Osteoblast (primary cell): ENCODE measurements around the gene RACGAP1. TPM values are rescaled to one million over a fixed set of nuclear protein-coding genes. Genes with fewer than 3 reads are reported as not detected.

Source experiments
- DNase-seq: peaks from one replicate; pipeline ENCODE4 v3.0.0; 2011; ENCODE audit warnings: low spot score, mixed read lengths; ENCODE audit not compliant: insufficient read length; ENCODE audit errors: missing footprints
- H2AFZ ChIP-seq: 2 replicates; pipeline ENCODE4 v1.6.0; 2011; ENCODE audit warnings: mild to moderate bottlenecking, low read length
- H3K27ac ChIP-seq: 2 replicates; pipeline ENCODE4 v1.5.1; 2011; ENCODE audit warnings: mild to moderate bottlenecking, low read depth, low read length, moderate library complexity
- H3K27me3 ChIP-seq: 2 replicates; pipeline ENCODE4 v1.6.0; 2012; ENCODE audit warnings: mild to moderate bottlenecking, control low read depth, inconsistent platforms, low read length, moderate library complexity; ENCODE audit not compliant: insufficient read depth
- H3K36me3 ChIP-seq: 2 replicates; pipeline ENCODE4 v1.5.1; 2011; ENCODE audit warnings: mild to moderate bottlenecking, low read length, control low read depth, moderate library complexity; ENCODE audit not compliant: insufficient read depth
- H3K4me1 ChIP-seq: 2 replicates; pipeline ENCODE4 v1.5.1; 2011; ENCODE audit warnings: mild to moderate bottlenecking, low read length, control low read depth, moderate library complexity; ENCODE audit not compliant: insufficient read depth
- H3K4me2 ChIP-seq: 2 replicates; pipeline ENCODE4 v1.6.0; 2011; ENCODE audit warnings: mild to moderate bottlenecking, low read length; ENCODE audit not compliant: insufficient read depth
- H3K4me3 ChIP-seq: fragments of 200-600 bp; sonication (generic); 3 replicates; pipeline ENCODE4 v1.5.1; 2012; ENCODE audit warnings: mild to moderate bottlenecking, low read length, inconsistent platforms; ENCODE audit not compliant: insufficient read depth
- H3K79me2 ChIP-seq: 2 replicates; pipeline ENCODE4 v1.6.0; 2012; ENCODE audit warnings: mild to moderate bottlenecking, low read length, control low read depth, inconsistent platforms; ENCODE audit not compliant: insufficient read depth
- H3K9me3 ChIP-seq: 2 replicates; pipeline ENCODE4 v1.5.1; 2011; ENCODE audit warnings: low read depth, low read length, control low read depth
- H4K20me1 ChIP-seq: 2 replicates; pipeline ENCODE4 v1.6.0; 2012; ENCODE audit warnings: mild to moderate bottlenecking, low read length, control low read depth; ENCODE audit not compliant: insufficient read depth
- total RNA-seq: library from RNA; depleted of rRNA; stranded (reverse); fragments of >200 nt; gene quantifications from 2 replicates; pipeline ENCODE4 v1.2.3, GENCODE V29; 2012
- TF ChIP-seq, protein P1 (sequence below): IDR thresholded peaks from 2 replicates; pipeline ENCODE4 v1.5.1; 2011; ENCODE audit warnings: mild to moderate bottlenecking, low read depth, low read length, moderate library complexity; ENCODE audit errors: extremely low read depth

The RACGAP1 gene
- total RNA-seq, 1 donor = 12.7 TPM

DNA sequence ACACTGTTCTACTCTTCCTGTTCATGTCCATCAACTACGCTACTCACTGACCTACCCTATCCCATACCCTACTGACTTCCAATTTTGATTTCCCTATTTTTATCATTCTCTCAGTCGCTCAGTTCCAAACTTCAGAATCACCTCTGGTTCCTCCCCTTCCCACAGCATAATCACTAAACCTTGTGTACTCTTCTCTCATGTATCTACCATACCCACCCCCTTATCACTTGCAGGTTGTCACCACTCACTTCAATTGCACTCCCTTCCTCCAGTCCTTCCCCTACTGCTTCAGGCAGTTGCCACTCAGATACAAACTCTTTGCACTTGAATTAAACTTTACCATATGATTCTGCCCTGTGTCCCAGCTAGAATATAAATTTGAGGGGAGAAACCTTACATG, 6.3 kb downstream of the RACGAP1 start:
- H3K4me3 ChIP-seq = no peak overlapping the region
- H3K27ac ChIP-seq = peak overlapping the region; percentile 75
- TF ChIP-seq, protein P1, sequence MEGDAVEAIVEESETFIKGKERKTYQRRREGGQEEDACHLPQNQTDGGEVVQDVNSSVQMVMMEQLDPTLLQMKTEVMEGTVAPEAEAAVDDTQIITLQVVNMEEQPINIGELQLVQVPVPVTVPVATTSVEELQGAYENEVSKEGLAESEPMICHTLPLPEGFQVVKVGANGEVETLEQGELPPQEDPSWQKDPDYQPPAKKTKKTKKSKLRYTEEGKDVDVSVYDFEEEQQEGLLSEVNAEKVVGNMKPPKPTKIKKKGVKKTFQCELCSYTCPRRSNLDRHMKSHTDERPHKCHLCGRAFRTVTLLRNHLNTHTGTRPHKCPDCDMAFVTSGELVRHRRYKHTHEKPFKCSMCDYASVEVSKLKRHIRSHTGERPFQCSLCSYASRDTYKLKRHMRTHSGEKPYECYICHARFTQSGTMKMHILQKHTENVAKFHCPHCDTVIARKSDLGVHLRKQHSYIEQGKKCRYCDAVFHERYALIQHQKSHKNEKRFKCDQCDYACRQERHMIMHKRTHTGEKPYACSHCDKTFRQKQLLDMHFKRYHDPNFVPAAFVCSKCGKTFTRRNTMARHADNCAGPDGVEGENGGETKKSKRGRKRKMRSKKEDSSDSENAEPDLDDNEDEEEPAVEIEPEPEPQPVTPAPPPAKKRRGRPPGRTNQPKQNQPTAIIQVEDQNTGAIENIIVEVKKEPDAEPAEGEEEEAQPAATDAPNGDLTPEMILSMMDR = no peak
- no peak for DNase-seq
- H3K9me3 ChIP-seq = no peaks in the 10 kb centered on the region
- no peaks in the 10 kb centered on the region for H4K20me1 ChIP-seq
- peaks cover 42% of the 10 kb centered on the region for H3K4me1 ChIP-seq
- H3K27me3 ChIP-seq = no peaks in the 10 kb centered on the region
- peak overlapping the region; percentile 0 for H2AFZ ChIP-seq
- H3K4me2 ChIP-seq = no peak overlapping the region
- H3K36me3 ChIP-seq = peaks cover 4% of the 10 kb centered on the region
- H3K79me2 ChIP-seq = peaks cover 97% of the 10 kb centered on the region

DNA sequence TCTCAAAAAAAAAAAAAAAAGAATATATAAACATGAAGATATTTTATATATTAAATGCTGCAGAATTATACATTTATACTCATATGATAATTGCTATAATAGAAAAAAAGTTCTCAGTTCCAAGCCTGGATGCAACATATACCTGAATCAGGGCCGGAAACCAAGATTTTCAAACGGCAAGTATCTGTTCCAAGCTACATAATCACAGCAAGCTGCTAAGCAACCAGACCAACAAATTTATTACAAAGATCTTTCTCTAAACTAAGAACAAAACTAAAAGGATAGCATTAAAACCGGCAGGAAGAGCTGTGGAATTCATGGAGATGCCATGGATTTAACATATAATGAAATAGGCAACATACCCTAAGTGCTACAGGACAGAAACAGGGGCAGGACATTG, 7.1 kb downstream of the RACGAP1 start:
- Histone ChIP-seq H3K27ac (peak overlapping the region; percentile 75), H3K79me2 (peaks cover 97% of the 10 kb centered on the region), H3K4me3 (no peak overlapping the region), H3K4me2 (peak overlapping the region; percentile 69), H2AFZ (peak overlapping the region; percentile 28), H3K4me1 (peaks cover 45% of the 10 kb centered on the region), H3K9me3 (no peaks in the 10 kb centered on the region), H4K20me1 (no peaks in the 10 kb centered on the region), H3K27me3 (no peaks in the 10 kb centered on the region), H3K36me3 (peaks cover 7% of the 10 kb centered on the region)
- TF ChIP-seq, protein P1 = no peak
- no peak for DNase-seq

DNA sequence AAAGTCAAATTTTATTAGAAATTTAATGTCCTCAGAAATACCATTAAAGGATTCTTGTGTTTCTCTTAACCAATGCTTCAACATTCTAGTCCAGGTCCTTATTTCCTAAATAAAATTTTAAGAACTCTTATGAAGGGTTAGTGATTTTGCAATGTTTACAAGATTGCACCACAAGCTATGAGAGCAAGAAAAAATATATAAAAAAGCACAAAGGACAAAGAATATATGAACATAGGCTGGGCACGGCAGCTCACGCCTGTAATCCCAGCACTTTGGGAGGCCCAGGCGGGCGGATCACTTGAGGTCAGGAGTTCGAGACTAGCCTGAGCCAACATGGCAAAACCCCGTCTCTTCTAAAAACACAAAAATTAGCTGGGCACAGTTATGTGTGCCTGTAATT, 7.7 kb downstream of the RACGAP1 start:
- TF ChIP-seq, protein P1 = no peak
- Histone ChIP-seq H3K27me3 (no peaks in the 10 kb centered on the region), H3K9me3 (no peaks in the 10 kb centered on the region), H3K4me3 (no peak overlapping the region), H3K36me3 (peaks cover 7% of the 10 kb centered on the region), H2AFZ (peak overlapping the region; percentile 62), H3K27ac (peak overlapping the region; percentile 75), H4K20me1 (no peaks in the 10 kb centered on the region), H3K4me1 (peaks cover 45% of the 10 kb centered on the region), H3K4me2 (peak overlapping the region; percentile 69), H3K79me2 (peaks cover 94% of the 10 kb centered on the region)
- no peak for DNase-seq

DNA sequence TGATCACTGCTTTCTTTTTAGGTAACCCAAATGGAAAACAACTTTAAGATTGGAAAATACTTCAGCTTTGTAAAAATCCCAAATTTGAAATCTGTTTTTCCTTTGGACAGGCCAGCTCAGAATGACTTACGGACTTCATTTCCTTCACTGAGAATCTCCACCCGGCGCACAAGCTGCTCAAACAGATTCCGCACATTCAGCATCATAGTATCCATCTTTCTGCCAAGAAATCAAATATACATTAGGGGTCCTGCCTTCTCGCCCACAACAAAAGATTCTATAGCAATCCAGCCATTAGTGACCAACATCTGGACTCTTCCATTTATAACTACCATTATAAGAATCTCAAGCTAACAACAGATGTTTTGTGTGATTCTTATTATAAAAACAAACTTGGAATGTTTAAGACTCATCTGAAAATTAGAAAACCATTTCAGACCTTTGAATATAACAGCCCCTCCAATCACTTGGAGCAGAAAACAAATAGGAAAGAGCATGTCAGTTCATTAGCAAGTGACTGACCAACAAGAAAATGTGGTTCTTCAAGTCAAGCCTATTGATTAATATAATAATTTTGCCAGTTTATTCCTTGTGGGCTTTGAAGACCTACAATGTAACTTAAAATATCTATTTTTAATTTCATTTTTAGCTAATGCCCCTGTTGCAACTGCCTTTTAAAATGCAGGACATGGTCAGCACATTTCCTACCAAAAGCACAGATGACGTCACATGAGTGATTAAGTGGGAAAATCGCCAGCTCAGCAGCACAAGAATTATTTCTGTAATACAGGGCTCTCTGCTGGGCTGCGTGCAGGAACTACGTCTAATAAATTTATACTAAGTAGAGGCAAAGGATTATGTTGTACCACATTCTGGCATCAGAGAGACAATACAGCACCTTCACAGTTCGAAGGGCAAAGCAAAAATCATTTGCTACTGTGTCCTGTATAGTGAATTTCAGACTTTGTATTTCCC, 8.5 kb downstream of the RACGAP1 start:
- Histone ChIP-seq H3K36me3 (peaks cover 7% of the 10 kb centered on the region), H3K27ac (peak overlapping the region; percentile 75), H2AFZ (peak overlapping the region; percentile 62), H3K4me1 (peaks cover 44% of the 10 kb centered on the region), H3K4me2 (peak overlapping the region; percentile 69), H4K20me1 (no peaks in the 10 kb centered on the region), H3K4me3 (peak overlapping the region; percentile 19), H3K79me2 (peaks cover 88% of the 10 kb centered on the region), H3K9me3 (no peaks in the 10 kb centered on the region), H3K27me3 (no peaks in the 10 kb centered on the region)
- DNase-seq = peak; percentile 81
- TF ChIP-seq, protein P1 = no peak
